Measurements from ENCODE around the gene PLD3.
"Not testable (repeated sequence)": the region's sequence is repeated elsewhere in the genome, so short reads cannot be mapped to it uniquely, and the experiment has no call there.

Gene PLD3

GRCh38 chr19:40365010-40365409, 16.5 kb downstream of the PLD3 start:
- no peak for DNase-seq (ENCODE audit: low spot score)

GRCh38 chr19:40365613-40366401, 17.3 kb downstream of the PLD3 start:
- peak; percentile 77 for DNase-seq (ENCODE audit: low spot score)

GRCh38 chr19:40366697-40367561, 18.4 kb downstream of the PLD3 start:
- peak; percentile 76 for DNase-seq (ENCODE audit: low spot score)

- no peak for DNase-seq (ENCODE audit: low spot score)
Measured at GRCh38 chr19:40367577-40368434, 19.3 kb downstream of the PLD3 start.

GRCh38 chr19:40369797-40370196, 21.3 kb downstream of the PLD3 start:
- no peak for DNase-seq (ENCODE audit: low spot score)

GRCh38 chr19:40370253-40370652, 21.8 kb downstream of the PLD3 start:
- not testable (repeated sequence) for DNase-seq (ENCODE audit: low spot score)

- no peak for DNase-seq (ENCODE audit: low spot score)
Measured at GRCh38 chr19:40370997-40371801, 22.7 kb downstream of the PLD3 start.

GRCh38 chr19:40371802-40372122, 23.3 kb downstream of the PLD3 start:
- DNase-seq (ENCODE audit: low spot score), result no peak

GRCh38 chr19:40374084-40374483, 25.6 kb downstream of the PLD3 start:
- no peak for DNase-seq (ENCODE audit: low spot score)

- no peak for DNase-seq (ENCODE audit: low spot score)
Measured at GRCh38 chr19:40376286-40376862, 27.9 kb downstream of the PLD3 start.

GRCh38 chr19:40377876-40378385, 29.4 kb downstream of the PLD3 start:
- DNase-seq (ENCODE audit: low spot score), result no peak

GRCh38 chr19:40378509-40378908, 30.0 kb downstream of the PLD3 start:
- DNase-seq (ENCODE audit: low spot score), result no peak

- no peak for DNase-seq (ENCODE audit: low spot score)
Measured at GRCh38 chr19:40379446-40380198, 31.1 kb downstream of the PLD3 start.

GRCh38 chr19:40380199-40381037, 31.9 kb downstream of the PLD3 start:
- DNase-seq (ENCODE audit: low spot score), result no peak

- no peak for DNase-seq (ENCODE audit: low spot score)
Measured at GRCh38 chr19:40381321-40381720, 32.8 kb downstream of the PLD3 start.

GRCh38 chr19:40383668-40384248, 35.3 kb downstream of the PLD3 start:
- DNase-seq (ENCODE audit: low spot score), result no peak

- DNase-seq (ENCODE audit: low spot score), result no peak
Measured at GRCh38 chr19:40387155-40387554, 38.7 kb downstream of the PLD3 start.

GRCh38 chr19:40388481-40388880, 40.0 kb downstream of the PLD3 start:
- no peak for DNase-seq (ENCODE audit: low spot score)
